Measurements from ENCODE around the gene EMC6.

Gene EMC6

DNA sequence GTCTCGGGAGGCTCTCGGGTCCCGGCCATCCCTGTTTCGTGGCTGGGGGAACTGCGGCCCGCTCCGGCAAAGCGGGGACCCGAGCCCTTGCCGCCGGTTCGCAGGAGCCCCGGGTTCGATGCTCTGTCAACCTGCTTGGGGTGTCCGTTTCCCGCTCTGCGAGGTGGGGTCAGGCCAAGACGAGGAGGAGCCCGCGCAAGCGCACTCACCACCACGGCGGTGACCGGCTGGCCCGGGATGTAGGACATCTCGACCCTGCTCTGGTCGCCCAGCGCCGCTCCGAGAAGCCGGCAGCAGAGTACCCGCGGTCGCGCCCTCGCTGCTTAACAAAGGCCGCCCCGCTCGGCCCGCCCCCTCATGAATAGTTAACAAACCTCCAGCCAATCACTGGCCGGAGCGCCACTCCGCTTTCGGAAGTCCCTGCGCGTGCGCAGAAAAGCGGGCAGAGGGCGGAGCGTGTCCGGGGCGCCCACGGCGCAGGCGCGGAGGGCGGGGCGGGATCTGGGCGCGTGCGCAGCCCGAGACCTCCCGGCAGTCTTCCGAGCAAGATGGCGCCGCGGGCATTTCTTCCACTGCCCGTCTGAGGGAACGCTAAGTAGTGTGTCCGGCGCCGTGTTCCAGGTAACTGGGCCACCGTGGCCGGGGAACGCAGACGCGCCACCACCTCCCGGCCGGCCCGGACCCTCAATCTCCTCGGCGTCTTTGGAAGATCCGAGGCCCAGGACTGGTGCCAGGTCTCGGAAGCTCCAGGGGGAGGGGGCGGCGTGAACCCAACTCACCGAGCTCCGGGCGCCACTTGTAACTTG is at the start of gene EMC6, which contains the start of gene TAX1BP3:
TSS of gene EMC6 (plus strand) at position 534 of the 806 bp plus-strand sequence. CDS start 335 bp downstream, outside the sequence.
TSS of gene TAX1BP3 (minus strand) at position 300 of the 806 bp plus-strand sequence. CDS start at position 248, 52 bp downstream.
- H3K4me3 ChIP-seq (ENCODE audit: low read length): peak within 1 kb of the TSS; percentile 94
- H3K27me3 ChIP-seq (ENCODE audit: control insufficient read depth, low read length): no peaks in the 10 kb centered on the region
- H3K4me2 ChIP-seq (ENCODE audit: low read length): peak within 1 kb of the TSS; percentile 84
- H3K79me2 ChIP-seq (ENCODE audit: control insufficient read depth, low read length): peaks cover 45% of the 10 kb centered on the region
- peaks cover 19% of the 10 kb centered on the region for H3K4me1 ChIP-seq (ENCODE audit: control insufficient read depth, low read length)
- H3F3A ChIP-seq (ENCODE audit: control insufficient read depth, insufficient read depth): peaks cover 16% of the 10 kb centered on the region
- TF ChIP-seq, protein P1, sequence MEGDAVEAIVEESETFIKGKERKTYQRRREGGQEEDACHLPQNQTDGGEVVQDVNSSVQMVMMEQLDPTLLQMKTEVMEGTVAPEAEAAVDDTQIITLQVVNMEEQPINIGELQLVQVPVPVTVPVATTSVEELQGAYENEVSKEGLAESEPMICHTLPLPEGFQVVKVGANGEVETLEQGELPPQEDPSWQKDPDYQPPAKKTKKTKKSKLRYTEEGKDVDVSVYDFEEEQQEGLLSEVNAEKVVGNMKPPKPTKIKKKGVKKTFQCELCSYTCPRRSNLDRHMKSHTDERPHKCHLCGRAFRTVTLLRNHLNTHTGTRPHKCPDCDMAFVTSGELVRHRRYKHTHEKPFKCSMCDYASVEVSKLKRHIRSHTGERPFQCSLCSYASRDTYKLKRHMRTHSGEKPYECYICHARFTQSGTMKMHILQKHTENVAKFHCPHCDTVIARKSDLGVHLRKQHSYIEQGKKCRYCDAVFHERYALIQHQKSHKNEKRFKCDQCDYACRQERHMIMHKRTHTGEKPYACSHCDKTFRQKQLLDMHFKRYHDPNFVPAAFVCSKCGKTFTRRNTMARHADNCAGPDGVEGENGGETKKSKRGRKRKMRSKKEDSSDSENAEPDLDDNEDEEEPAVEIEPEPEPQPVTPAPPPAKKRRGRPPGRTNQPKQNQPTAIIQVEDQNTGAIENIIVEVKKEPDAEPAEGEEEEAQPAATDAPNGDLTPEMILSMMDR (IDR thresholded peaks at IDR 0.05; ENCODE audit: low read depth, low read length, poor library complexity, severe bottlenecking): no peak
- no peak for TF ChIP-seq EZH2phosphoT487 (IDR thresholded peaks at IDR 0.05; ENCODE audit: borderline replicate concordance, low read length)
- H3K9me3 ChIP-seq (ENCODE audit: control insufficient read depth, insufficient read depth, low read length): no peaks in the 10 kb centered on the region
- H3K36me3 ChIP-seq (ENCODE audit: control insufficient read depth, low read length): peaks cover 35% of the 10 kb centered on the region
- H3K9me2 ChIP-seq (replicated peaks; ENCODE audit: control insufficient read depth, low read length): no peaks in the 10 kb centered on the region
- H3K27ac ChIP-seq (ENCODE audit: low read depth, low read length): peak within 1 kb of the TSS; percentile 33
- peaks cover 4% of the 10 kb centered on the region; the same call in 1 of the 2 replicates for H4K20me1 ChIP-seq (ENCODE audit: control insufficient read depth, insufficient read depth, low read depth, low read length)

DNA sequence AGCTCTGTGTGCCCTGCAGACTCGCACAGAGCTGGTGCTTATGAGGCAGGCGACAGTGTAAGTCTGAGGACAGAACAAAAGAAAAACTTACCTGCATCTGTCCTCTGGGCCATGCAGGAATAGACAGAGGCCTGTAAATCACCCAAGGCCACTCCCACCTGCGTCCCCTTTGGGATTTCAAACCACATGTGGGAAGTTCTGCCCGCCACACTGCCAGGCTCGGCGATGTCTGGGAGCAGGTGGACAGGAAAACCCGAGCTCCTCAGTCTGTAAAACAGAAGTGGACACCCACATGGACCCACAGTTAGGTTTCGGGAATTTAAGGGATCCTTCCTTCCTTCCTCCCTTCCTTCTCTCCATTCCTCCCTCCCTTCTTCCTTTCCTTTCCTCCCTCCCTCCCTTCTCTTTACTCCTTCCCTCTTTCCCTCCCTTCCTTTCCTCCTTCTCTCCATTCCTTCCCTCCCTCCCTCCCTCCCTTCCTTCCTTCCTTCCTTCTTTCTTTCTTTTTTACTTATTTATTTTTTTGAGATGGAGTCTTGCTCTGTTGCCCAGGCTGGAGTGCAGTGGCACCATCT is 47.4 kb upstream of the EMC6 start:
- H3K79me2 ChIP-seq (ENCODE audit: control insufficient read depth, low read length): no peaks in the 10 kb centered on the region
- no peaks in the 10 kb centered on the region for H4K20me1 ChIP-seq (ENCODE audit: control insufficient read depth, insufficient read depth, low read depth, low read length)

DNA sequence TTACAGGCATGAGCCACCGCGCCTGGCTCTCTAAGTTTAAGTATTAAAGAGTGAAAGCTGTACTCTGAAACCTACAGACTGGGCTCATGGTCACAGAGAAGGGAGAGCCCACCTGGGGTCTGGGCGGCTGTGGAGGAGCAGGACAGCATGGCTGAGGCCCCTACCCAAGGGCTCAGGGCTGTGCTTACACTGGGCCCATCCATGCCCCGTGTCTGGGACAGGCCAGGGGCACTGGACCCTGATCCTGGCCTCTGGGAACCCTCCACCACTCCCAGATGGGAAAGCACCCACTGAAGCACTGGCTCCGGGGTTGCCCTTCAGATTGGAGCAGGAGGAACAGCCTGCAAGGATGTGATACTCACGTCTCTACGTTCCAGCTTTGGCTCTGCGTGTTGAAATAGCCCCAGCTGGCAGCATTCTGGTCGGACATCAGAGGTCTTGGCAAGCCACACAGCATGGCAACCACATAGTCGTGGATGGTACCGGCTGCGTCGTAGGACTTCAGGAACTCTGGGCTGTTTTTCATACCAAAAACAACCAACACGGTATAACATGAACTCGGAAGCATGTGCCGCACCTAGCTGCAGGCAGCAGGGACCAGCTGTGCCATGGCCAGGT is 45.5 kb upstream of the EMC6 start:
- no peaks in the 10 kb centered on the region for H3K9me3 ChIP-seq (ENCODE audit: control insufficient read depth, insufficient read depth, low read length)
- no peaks in the 10 kb centered on the region for H3K9me2 ChIP-seq (replicated peaks; ENCODE audit: control insufficient read depth, low read length)
- peaks cover 25% of the 10 kb centered on the region; the same call in 1 of the 2 replicates for H3K36me3 ChIP-seq (ENCODE audit: control insufficient read depth, low read length)

More for the DNA sequence above, 47.4 kb upstream of the EMC6 start:
- Histone ChIP-seq H3K9me3 (ENCODE audit: control insufficient read depth, insufficient read depth, low read length) (no peaks in the 10 kb centered on the region), H3K4me2 (ENCODE audit: low read length) (no peak overlapping the region), H3K27me3 (ENCODE audit: control insufficient read depth, low read length) (no peaks in the 10 kb centered on the region), H3K9me2 (replicated peaks; ENCODE audit: control insufficient read depth, low read length) (no peaks in the 10 kb centered on the region), H3K4me3 (ENCODE audit: low read length) (no peak overlapping the region), H3F3A (ENCODE audit: control insufficient read depth, insufficient read depth) (no peaks in the 10 kb centered on the region), H3K27ac (ENCODE audit: low read depth, low read length) (no peak overlapping the region), H3K36me3 (ENCODE audit: control insufficient read depth, low read length) (peaks cover 25% of the 10 kb centered on the region; the same call in 1 of the 2 replicates), H3K4me1 (ENCODE audit: control insufficient read depth, low read length) (no peaks in the 10 kb centered on the region)
- TF ChIP-seq EZH2phosphoT487 (IDR thresholded peaks at IDR 0.05; ENCODE audit: borderline replicate concordance, low read length): no peak
- TF ChIP-seq, protein P1 (IDR thresholded peaks at IDR 0.05; ENCODE audit: low read depth, low read length, poor library complexity, severe bottlenecking): no peak

More for the DNA sequence above, 45.5 kb upstream of the EMC6 start:
- Histone ChIP-seq H3F3A (ENCODE audit: control insufficient read depth, insufficient read depth) (no peaks in the 10 kb centered on the region), H3K4me2 (ENCODE audit: low read length) (no peak overlapping the region), H3K79me2 (ENCODE audit: control insufficient read depth, low read length) (no peaks in the 10 kb centered on the region), H4K20me1 (ENCODE audit: control insufficient read depth, insufficient read depth, low read depth, low read length) (no peaks in the 10 kb centered on the region), H3K27ac (ENCODE audit: low read depth, low read length) (no peak overlapping the region), H3K27me3 (ENCODE audit: control insufficient read depth, low read length) (no peaks in the 10 kb centered on the region), H3K4me1 (ENCODE audit: control insufficient read depth, low read length) (no peaks in the 10 kb centered on the region), H3K4me3 (ENCODE audit: low read length) (no peak overlapping the region)
- TF ChIP-seq EZH2phosphoT487 (IDR thresholded peaks at IDR 0.05; ENCODE audit: borderline replicate concordance, low read length): no peak
- TF ChIP-seq, protein P1 (IDR thresholded peaks at IDR 0.05; ENCODE audit: low read depth, low read length, poor library complexity, severe bottlenecking): no peak

Data from DOHH2 (cell line).